Neural progenitor cell (in vitro differentiated cells): ENCODE data around the gene SHROOM1. TPM values are rescaled to one million over a fixed set of nuclear protein-coding genes. Genes with fewer than 3 reads are reported as not detected.

Experiments used
- DNase-seq: peaks from one replicate; pipeline ENCODE4 v3.0.0-alpha.2; 2016; ENCODE audit warnings: low spot score
- H2AFZ ChIP-seq: fragments of 200-600 bp; sonication (generic); replicated peaks from 2 replicates; pipeline ENCODE4 v1.6.1; 2016; ENCODE audit warnings: antibody characterized with exemption
- H3F3A ChIP-seq: fragments of 200-600 bp; sonication (generic); 2 replicates; pipeline ENCODE4 v1.6.1; 2016; ENCODE audit warnings: antibody characterized with exemption, low read depth
- H3K27ac ChIP-seq: fragments of 200-600 bp; sonication (generic); 2 replicates; pipeline ENCODE4 v1.5.1; 2016; ENCODE audit warnings: mild to moderate bottlenecking
- H3K27me3 ChIP-seq: fragments of 200-600 bp; sonication (generic); 2 replicates; pipeline ENCODE4 v1.6.1; 2016; ENCODE audit warnings: mild to moderate bottlenecking, moderate library complexity
- H3K36me3 ChIP-seq: fragments of 200-600 bp; sonication (generic); 2 replicates; pipeline ENCODE4 v1.5.1; 2016
- H3K4me1 ChIP-seq: fragments of 200-600 bp; sonication (generic); 2 replicates; pipeline ENCODE4 v1.6.1; 2016; ENCODE audit warnings: mixed run types
- H3K4me2 ChIP-seq: fragments of 200-600 bp; sonication (generic); 2 replicates; pipeline ENCODE4 v1.6.1; 2016
- H3K4me3 ChIP-seq: fragments of 200-600 bp; sonication (generic); 2 replicates; pipeline ENCODE4 v1.5.1; 2016
- H3K79me2 ChIP-seq: fragments of 200-600 bp; sonication (generic); 2 replicates; pipeline ENCODE4 v1.6.1; 2016; ENCODE audit warnings: low read depth
- H3K9ac ChIP-seq: fragments of 200-600 bp; sonication (generic); 2 replicates; pipeline ENCODE4 v1.6.1; 2016
- H3K9me3 ChIP-seq: fragments of 200-600 bp; sonication (generic); 2 replicates; pipeline ENCODE4 v1.5.1; 2016; ENCODE audit warnings: low read depth
- H4K20me1 ChIP-seq: fragments of 200-600 bp; sonication (generic); 2 replicates; pipeline ENCODE4 v1.6.1; 2016; ENCODE audit warnings: low read depth
- H3K27ac Mint-ChIP-seq: 3 replicates; pipeline ENCODE4 v1.8.0; 2021; ENCODE audit warnings: mixed read lengths
- H3K27me3 Mint-ChIP-seq: 2 replicates; pipeline ENCODE4 v1.8.0; 2022; ENCODE audit warnings: low read depth, mild to moderate bottlenecking, inconsistent platforms, moderate library complexity, mixed read lengths; ENCODE audit not compliant: insufficient read depth
- H3K36me3 Mint-ChIP-seq: 3 replicates; pipeline ENCODE4 v1.8.0; 2021; ENCODE audit warnings: mixed read lengths
- H3K4me1 Mint-ChIP-seq: 3 replicates; pipeline ENCODE4 v1.8.0; 2021; ENCODE audit warnings: mixed read lengths
- H3K4me3 Mint-ChIP-seq: 3 replicates; pipeline ENCODE4 v1.8.0; 2021; ENCODE audit warnings: mild to moderate bottlenecking, moderate library complexity, mixed read lengths
- H3K9me3 Mint-ChIP-seq: 3 replicates; pipeline ENCODE4 v1.8.0; 2020; ENCODE audit warnings: mixed read lengths
- EZH2 ChIP-seq: fragments of 200-600 bp; sonication (generic); IDR thresholded peaks from 2 replicates; pipeline ENCODE4 v1.6.1; 2017; ENCODE audit warnings: antibody characterized with exemption, mild to moderate bottlenecking, moderate library complexity
- EZH2phosphoT487 ChIP-seq: fragments of 200-600 bp; sonication (generic); IDR thresholded peaks from 2 replicates; pipeline ENCODE4 v1.6.1; 2017; ENCODE audit warnings: antibody characterized with exemption
- total RNA-seq: library from RNA; depleted of rRNA; stranded (reverse); fragments of >200 nt; gene quantifications from 2 replicates; pipeline ENCODE4 v1.2.3, GENCODE V29; 2015; ENCODE audit warnings: low replicate concordance
- TF ChIP-seq, protein P1 (sequence below): fragments of 200-600 bp; sonication (generic); IDR thresholded peaks from 2 replicates; pipeline ENCODE4 v1.5.1; 2017; ENCODE audit warnings: antibody characterized with exemption, mild to moderate bottlenecking

The SHROOM1 gene
- total RNA-seq, 1 donor from 2014 or later = 0.36 TPM

DNA sequence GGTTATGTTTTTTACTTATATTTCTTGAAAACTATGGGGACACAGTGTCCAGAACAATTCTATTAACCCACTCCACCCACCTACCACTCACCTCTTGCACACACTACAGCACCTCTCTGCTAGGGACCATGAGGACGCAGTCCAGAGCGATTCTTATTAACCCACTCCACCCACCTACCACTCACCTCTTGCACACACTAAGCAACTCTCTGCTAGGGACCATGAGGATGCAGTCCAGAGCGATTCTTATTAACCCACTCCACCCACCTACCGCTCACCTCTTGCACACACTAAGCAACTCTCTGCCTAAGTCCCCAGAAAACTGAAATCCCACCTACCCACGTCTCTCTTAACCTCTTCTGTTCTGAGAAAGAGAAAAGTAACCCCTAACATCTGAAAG is 2.2 kb upstream of the SHROOM1 start:
- no peaks in the 10 kb centered on the region for H3K79me2 ChIP-seq
- no peak overlapping the region for H3K4me3 Mint-ChIP-seq
- H3K9me3 ChIP-seq = no peaks in the 10 kb centered on the region
- H3K4me1 Mint-ChIP-seq = peaks cover 5% of the 10 kb centered on the region
- DNase-seq = no peak
- H3K27me3 Mint-ChIP-seq = peaks cover 17% of the 10 kb centered on the region
- peaks cover 3% of the 10 kb centered on the region for H3F3A ChIP-seq
- TF ChIP-seq EZH2phosphoT487 (no peak), EZH2 (no peak)
- TF ChIP-seq, protein P1, sequence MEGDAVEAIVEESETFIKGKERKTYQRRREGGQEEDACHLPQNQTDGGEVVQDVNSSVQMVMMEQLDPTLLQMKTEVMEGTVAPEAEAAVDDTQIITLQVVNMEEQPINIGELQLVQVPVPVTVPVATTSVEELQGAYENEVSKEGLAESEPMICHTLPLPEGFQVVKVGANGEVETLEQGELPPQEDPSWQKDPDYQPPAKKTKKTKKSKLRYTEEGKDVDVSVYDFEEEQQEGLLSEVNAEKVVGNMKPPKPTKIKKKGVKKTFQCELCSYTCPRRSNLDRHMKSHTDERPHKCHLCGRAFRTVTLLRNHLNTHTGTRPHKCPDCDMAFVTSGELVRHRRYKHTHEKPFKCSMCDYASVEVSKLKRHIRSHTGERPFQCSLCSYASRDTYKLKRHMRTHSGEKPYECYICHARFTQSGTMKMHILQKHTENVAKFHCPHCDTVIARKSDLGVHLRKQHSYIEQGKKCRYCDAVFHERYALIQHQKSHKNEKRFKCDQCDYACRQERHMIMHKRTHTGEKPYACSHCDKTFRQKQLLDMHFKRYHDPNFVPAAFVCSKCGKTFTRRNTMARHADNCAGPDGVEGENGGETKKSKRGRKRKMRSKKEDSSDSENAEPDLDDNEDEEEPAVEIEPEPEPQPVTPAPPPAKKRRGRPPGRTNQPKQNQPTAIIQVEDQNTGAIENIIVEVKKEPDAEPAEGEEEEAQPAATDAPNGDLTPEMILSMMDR = no peak
- H3K27ac Mint-ChIP-seq = no peak overlapping the region
- no peaks in the 10 kb centered on the region for H4K20me1 ChIP-seq
- H2AFZ ChIP-seq = no peak overlapping the region
- H3K4me1 ChIP-seq = no peaks in the 10 kb centered on the region
- no peak overlapping the region for H3K4me3 ChIP-seq
- H3K36me3 ChIP-seq = no peaks in the 10 kb centered on the region
- peaks cover 2% of the 10 kb centered on the region for H3K9me3 Mint-ChIP-seq
- H3K36me3 Mint-ChIP-seq = peaks cover 3% of the 10 kb centered on the region
- H3K4me2 ChIP-seq = no peak overlapping the region
- H3K9ac ChIP-seq = no peak overlapping the region
- peaks cover 66% of the 10 kb centered on the region for H3K27me3 ChIP-seq
- no peak overlapping the region for H3K27ac ChIP-seq

DNA sequence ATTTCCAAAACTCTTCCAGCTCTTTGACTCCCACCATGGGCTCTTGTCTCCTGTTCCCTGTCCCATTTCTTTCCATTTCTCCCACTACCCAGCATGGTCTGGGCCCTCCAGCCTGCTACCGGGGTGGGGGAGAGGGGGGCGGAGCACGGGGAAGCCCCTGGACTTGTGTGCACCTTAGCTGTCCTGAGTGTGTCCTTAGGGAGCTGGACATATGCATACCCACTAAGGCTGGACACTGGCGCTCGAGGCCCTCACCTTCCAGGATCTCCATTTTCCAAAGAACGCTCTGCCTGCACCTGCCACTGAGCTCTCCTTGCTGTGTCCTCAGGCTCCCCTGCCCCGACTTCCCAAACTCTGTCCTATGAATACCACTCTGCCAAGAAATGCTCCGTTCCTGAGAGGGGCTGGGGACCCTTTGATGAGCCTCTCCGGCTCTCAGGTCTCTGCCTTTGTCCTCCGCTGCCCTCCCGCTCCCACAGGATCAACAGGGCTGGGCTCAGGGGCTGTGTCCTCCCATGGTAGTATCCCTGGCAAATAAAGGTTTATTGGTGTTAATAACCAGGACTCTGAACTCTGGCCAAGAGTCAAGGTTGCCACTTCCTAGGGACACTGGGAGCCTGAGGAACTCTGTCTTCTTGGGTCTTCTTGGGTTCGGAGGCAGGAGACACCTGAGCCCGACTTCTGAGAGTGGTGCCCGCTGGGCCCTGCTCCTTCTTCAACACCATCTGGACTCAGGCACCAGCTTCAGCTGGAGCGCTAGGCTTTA is 831 bp upstream of the SHROOM1 start:
- Histone ChIP-seq H3K9me3 (no peaks in the 10 kb centered on the region), H3K4me1 (no peaks in the 10 kb centered on the region), H3K4me3 (peak overlapping the region; percentile 66), H3K27ac (no peak overlapping the region), H3K27me3 (peaks cover 79% of the 10 kb centered on the region), H3F3A (peaks cover 3% of the 10 kb centered on the region), H3K36me3 (no peaks in the 10 kb centered on the region), H3K9ac (no peak overlapping the region), H3K79me2 (no peaks in the 10 kb centered on the region), H2AFZ (peak overlapping the region; percentile 99), H4K20me1 (no peaks in the 10 kb centered on the region), H3K4me2 (peak overlapping the region; percentile 88)
- DNase-seq = no peak
- H3K27ac Mint-ChIP-seq = peak overlapping the region; percentile 69
- H3K4me3 Mint-ChIP-seq = peak overlapping the region; percentile 83
- peaks cover 2% of the 10 kb centered on the region for H3K9me3 Mint-ChIP-seq
- peaks cover 3% of the 10 kb centered on the region for H3K36me3 Mint-ChIP-seq
- no peak for TF ChIP-seq EZH2
- TF ChIP-seq EZH2phosphoT487 = no peak
- TF ChIP-seq, protein P1 = no peak
- H3K4me1 Mint-ChIP-seq = peaks cover 5% of the 10 kb centered on the region
- peaks cover 30% of the 10 kb centered on the region for H3K27me3 Mint-ChIP-seq

DNA sequence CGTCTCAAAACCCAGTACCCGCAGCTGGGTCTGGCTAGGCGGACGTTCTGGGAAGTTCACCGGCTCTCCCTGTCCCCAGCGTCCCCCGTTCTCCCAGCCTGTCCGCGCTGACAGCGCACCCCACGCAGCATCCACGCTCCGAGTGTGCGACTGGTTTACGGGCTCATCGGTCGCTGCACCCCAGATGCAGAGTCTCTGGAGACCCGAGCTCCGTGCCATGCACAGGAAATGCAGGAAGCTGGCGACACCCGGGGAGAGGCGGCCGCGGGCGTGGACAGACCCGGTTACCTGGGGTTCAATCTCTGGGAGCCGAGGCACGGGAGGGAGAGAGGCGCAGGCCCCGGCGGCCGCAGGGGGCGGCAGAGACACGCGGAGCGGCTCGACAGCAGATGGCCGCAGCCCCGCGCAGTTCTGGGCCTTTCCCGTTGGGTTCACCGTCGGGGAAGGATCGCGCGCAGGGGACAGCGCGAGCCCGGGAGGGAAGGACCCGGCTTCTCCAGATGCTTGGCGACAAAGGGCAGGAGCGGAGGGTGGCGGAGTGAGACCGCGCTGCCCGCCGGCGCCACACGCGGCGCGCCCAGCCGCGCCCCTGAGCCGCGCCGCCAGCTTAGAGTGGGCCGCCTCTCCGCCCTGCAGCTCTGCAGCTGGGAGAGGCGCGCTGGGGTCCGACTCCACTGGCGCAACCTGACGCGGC is 558 bp downstream of the SHROOM1 start:
- peaks cover 3% of the 10 kb centered on the region for H3F3A ChIP-seq
- no peak overlapping the region for H3K27ac ChIP-seq
- H3K4me2 ChIP-seq = peak overlapping the region; percentile 88
- Mint-ChIP-seq H3K36me3 (peaks cover 3% of the 10 kb centered on the region), H3K4me1 (peaks cover 5% of the 10 kb centered on the region), H3K9me3 (peaks cover 2% of the 10 kb centered on the region), H3K27me3 (peaks cover 36% of the 10 kb centered on the region), H3K27ac (no peak overlapping the region), H3K4me3 (peak overlapping the region; percentile 85)
- peak overlapping the region; percentile 66 for H3K4me3 ChIP-seq
- no peaks in the 10 kb centered on the region for H3K4me1 ChIP-seq
- TF ChIP-seq EZH2 = peak; percentile 68
- TF ChIP-seq, protein P1 = peak; percentile 70
- TF ChIP-seq EZH2phosphoT487 = no peak
- no peaks in the 10 kb centered on the region for H3K9me3 ChIP-seq
- peak overlapping the region; percentile 99 for H2AFZ ChIP-seq
- H3K9ac ChIP-seq = no peak overlapping the region
- H3K36me3 ChIP-seq = no peaks in the 10 kb centered on the region
- no peaks in the 10 kb centered on the region for H3K79me2 ChIP-seq
- DNase-seq = peak; percentile 88
- H4K20me1 ChIP-seq = no peaks in the 10 kb centered on the region
- peaks cover 93% of the 10 kb centered on the region for H3K27me3 ChIP-seq
